NK-92 treated with Interleukin-12 subunit alpha and Interleukin-12 subunit beta, amount 100 ng/mL, for 24 hours (cell line): ENCODE measurements around the gene MAGEA3.
"Not testable (repeated sequence)": the region's sequence is repeated elsewhere in the genome, so short reads cannot be mapped to it uniquely, and the experiment has no call there.

Experiments used
- DNase-seq: peaks from one replicate; lab custom pipeline; 2025; lab: John Stamatoyannopoulos, UW

Gene MAGEA3

DNA sequence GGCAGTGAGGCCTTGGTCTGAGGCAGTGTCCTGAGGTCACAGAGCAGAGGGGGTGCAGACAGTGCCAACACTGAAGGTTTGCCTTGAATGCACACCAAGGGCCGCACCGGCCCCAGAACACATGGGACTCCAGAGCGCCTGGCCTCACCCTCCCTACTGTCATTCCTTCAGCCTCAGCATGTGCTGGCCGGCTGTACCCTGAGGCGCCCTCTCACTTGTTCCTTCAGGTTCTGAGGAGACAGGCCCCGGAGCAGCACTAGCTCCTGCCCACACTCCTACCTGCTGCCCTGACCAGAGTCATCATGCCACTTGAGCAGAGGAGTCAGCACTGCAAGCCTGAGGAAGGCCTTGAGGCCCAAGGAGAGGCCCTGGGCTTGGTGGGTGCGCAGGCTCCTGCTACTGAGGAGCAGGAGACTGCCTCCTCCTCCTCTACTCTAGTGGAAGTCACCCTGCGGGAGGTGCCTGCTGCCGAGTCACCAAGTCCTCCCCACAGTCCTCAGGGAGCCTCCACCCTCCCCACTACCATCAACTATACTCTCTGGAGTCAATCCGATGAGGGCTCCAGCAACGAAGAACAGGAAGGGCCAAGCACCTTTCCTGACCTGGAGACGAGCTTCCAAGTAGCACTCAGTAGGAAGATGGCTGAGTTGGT lies 37.4 kb downstream of the MAGEA3 start:
- no peak for DNase-seq

DNA sequence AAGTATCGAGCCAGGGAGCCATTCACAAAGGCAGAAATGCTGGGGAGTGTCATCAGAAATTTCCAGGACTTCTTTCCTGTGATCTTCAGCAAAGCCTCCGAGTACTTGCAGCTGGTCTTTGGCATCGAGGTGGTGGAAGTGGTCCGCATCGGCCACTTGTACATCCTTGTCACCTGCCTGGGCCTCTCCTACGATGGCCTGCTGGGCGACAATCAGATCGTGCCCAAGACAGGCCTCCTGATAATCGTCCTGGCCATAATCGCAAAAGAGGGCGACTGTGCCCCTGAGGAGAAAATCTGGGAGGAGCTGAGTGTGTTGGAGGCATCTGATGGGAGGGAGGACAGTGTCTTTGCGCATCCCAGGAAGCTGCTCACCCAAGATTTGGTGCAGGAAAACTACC lies 37.9 kb downstream of the MAGEA3 start:
- DNase-seq: not testable (repeated sequence)

DNA sequence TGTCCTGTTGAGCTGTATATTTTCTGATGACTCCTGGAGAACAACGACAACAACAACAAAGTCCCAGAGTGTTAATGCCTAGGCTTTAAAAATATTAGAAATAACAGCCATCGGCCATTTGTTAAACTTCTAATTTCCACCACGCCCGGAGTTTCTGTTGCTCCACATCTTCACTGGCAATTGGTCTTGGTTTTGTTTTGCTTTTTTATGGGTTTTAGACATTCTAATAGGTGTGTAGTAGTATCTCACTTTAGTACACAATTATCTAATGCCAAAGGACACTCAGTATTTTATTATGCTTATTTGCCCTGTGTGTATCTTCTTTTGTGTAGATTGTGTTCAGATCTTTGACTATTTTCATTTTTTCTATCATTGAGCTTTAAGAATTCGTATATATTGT lies 40.0 kb downstream of the MAGEA3 start:
- DNase-seq: no peak
